Measurements from ENCODE around the gene PICK1.

PICK1 gene

DNA sequence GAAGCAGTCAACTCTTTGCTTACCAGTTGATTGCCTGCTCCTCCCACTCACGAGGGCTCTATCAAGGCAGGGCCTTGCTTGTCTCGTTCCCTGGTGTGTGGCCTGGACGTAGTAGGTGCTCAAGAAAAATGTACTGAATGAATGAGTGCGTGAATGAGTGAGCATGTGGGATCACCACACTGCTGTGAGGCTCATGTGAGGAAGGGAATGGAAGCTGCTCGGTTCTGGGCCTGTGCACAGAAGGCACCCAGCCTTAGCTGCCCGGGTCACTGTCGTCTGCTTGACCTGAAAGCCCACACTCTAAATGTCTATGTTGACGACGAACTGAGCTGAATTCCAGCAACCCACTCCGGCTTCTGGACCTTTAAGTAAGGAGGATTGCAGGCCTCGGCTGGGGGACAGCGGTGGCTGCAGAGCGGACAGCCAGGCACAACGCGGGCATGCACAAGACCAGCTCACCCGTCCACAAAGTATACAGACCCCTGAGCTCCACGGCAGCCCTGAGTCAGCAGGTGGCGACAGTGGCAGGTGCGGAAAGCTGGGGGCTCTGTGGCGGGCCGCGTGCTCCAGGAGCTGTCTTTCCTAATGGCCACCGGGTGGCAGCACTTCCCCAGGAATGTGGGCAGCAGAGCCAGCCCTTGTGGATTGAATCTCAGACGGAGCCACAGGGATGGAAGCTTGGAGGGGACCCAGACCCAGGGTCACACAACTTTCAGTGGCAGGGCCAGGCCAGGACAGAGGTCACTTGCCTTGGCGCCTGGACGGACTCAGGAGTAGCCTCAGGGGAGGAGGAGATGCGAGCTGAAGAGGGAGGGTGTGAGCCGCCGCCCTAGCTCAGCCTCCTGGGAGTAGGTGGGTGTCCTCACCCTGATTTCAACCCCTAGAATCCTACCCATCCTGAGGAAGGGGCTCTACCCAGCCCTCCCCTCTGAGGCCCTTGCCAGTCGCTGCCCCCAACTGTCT lies 5.0 kb upstream of the PICK1 start:
- no peak for DNase-seq (ENCODE audit: low spot score)
- no peak overlapping the region for H3K4me3 ChIP-seq
- TF ChIP-seq CTCF (IDR thresholded peaks at IDR 0.05) = peak; percentile 72
- H3K27ac ChIP-seq = peak overlapping the region in 1 of 2 donors; percentile 29

DNA sequence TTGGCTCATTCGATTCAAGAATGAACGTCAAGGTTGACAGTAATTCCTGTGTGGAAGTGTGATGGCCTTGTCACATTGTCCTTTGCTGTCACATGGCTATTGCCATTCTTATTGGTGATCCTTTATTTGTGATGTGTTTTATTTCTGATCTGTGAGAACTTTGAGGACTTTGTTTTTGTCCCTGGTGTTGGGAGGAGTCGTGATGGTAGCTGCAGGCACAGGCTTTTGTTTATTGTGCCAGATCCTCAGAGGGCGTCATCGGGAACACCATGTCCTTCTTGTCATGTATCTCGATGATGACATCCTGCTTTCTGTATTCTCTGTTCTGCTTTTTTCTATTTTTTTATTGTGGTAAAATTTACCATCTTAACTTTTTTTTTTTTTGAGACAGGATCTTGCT lies 5.6 kb downstream of the PICK1 start:
- Histone ChIP-seq H3K4me3 (no peak overlapping the region), H3K27ac (peak overlapping the region in 1 of 2 donors; percentile 76)
- no peak for DNase-seq (ENCODE audit: low spot score)
- TF ChIP-seq CTCF (IDR thresholded peaks at IDR 0.05) = no peak

GRCh38 chr22:38065539-38065938 lies 8.3 kb downstream of the PICK1 start:
- H3K27ac ChIP-seq = no peak overlapping the region
- no peak for DNase-seq (ENCODE audit: low spot score)
- no peak for TF ChIP-seq CTCF (IDR thresholded peaks at IDR 0.05)
- no peak overlapping the region for H3K4me3 ChIP-seq

DNA sequence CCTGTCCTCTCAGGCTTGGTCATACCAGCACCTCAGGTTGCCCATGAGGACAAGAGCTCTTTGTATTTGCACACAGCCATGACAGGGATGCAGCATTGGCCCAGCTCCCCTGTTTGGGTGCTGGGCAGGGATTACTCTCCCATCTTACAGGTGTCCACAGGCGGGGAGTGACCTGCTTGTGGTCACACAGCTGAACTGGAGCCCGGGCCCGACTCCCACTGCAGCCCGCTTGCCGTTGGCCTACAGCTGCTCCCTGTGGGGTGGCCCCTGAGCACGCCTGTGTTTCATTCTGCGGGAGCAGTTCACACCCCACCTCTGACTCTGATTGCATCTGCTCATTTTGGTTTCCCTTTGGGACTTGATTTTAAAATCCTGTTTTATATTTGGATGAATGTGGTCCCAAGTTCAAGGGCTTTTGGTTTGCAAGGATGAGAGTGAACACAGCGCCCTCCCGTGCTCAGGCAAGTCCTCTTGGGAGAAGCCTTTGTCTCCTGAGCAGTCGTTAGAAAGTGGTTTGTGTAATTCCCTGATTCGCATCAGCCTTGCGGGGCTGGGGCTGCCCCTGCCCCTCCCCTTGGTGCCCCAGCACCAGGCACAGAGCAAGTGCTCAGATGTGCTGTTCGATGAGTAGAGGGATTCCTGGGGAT lies 9.3 kb downstream of the PICK1 start:
- TF ChIP-seq CTCF (IDR thresholded peaks at IDR 0.05) = no peak
- H3K27ac ChIP-seq = peak overlapping the region; percentile 52 to 83
- no peak for DNase-seq (ENCODE audit: low spot score)
- H3K4me3 ChIP-seq = no peak overlapping the region

DNA sequence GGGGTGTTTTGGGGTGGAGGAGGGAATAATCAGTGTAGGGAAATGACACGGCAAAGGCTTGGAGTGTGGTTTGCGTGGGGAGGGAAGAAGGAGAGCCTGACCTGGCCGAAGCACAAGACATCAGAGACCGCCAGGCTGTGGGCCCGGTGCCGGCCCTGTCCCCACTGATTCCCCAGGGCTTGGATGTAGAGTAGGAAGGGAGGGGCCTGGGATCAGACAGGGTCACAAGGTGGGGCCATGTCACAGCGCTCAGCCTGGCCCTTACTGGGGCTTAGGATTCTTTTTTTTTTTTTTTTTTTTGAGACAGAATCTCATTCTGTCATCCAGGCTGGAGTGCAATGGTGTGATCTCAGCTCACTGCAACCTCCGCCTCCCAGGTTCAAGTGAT lies 9.8 kb downstream of the PICK1 start:
- TF ChIP-seq CTCF (IDR thresholded peaks at IDR 0.05) = no peak
- no peak for DNase-seq (ENCODE audit: low spot score)
- H3K27ac ChIP-seq = peak overlapping the region; percentile 83 to 99
- no peak overlapping the region for H3K4me3 ChIP-seq

DNA sequence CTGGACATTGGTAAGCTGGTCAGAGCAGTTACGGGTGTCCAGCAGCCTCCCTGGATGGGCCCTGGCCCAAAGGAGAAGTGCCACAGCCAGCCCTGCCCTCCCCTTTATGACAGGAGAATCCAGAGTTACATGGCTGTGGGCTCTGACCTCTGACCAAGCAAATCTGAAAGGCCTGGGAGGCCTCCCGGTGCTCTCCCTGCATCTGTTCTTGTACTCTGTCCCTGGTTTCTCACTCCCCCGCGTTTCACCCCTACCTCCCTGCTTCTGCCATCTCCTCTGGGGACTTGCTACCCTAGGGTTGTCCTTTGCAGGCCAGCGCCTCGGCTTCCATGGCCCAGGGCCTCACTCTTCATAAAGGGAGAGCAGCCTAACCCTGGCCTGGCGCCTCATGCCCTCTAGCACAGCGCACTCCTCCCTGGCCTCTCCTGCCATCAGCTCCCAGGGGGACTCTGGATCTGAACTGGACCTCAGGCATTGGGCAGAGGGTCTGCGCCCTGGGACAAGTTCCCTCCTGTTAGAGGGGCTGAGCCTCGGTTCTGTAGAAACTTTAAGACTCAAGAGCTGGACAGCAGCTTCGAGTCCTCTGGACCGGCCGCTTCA lies 10.7 kb downstream of the PICK1 start:
- TF ChIP-seq CTCF (IDR thresholded peaks at IDR 0.05) = no peak
- DNase-seq (ENCODE audit: low spot score) = no peak
- H3K27ac ChIP-seq = peak overlapping the region; percentile 83 to 99
- H3K4me3 ChIP-seq = no peak overlapping the region

Data from coronary artery (tissue), 2 donors.